HepG2 (cell line): ENCODE results near the gene RBBP8NL. TPM values are rescaled to one million over a fixed set of nuclear protein-coding genes. Genes with fewer than 3 reads are reported as not detected.
A peak's percentile ranks its signal among the peaks of the same experiment; 100 is the strongest.

Source experiments
- CHCHD3 ChIP-seq: sonication (generic); formaldehyde crosslinking; IDR thresholded peaks from 2 replicates; pipeline ENCODE4 v1.8.0; 2022; ENCODE audit warnings: mild to moderate bottlenecking, missing genetic modification reagents, moderate library complexity
- E2F1 ChIP-seq: sonication (generic); formaldehyde crosslinking; IDR thresholded peaks from 2 replicates; pipeline ENCODE4 v1.5.0; 2020; ENCODE audit warnings: missing genetic modification reagents
- FOXK1 ChIP-seq: sonication (generic); formaldehyde crosslinking; IDR thresholded peaks from 2 replicates; pipeline ENCODE4 v1.4.0; 2020; ENCODE audit warnings: low read depth, missing genetic modification reagents, borderline replicate concordance
- HDAC1 ChIP-seq: sonication (generic); formaldehyde crosslinking; IDR thresholded peaks from 2 replicates; pipeline ENCODE4 v1.5.1; 2020; ENCODE audit warnings: mild to moderate bottlenecking, missing genetic modification reagents
- IKZF1 ChIP-seq: fragments of 450-650 bp; IDR thresholded peaks from 2 replicates; pipeline ENCODE4 v1.7.1; 2016
- KDM1A ChIP-seq: IDR thresholded peaks from 2 replicates; pipeline ENCODE4 v1.6.1; 2016; ENCODE audit warnings: missing compliant biosample characterization
- NFE2L1 ChIP-seq: sonication (generic); formaldehyde crosslinking; IDR thresholded peaks from 2 replicates; pipeline ENCODE4 v1.4.0; 2020; ENCODE audit warnings: missing genetic modification reagents, mild to moderate bottlenecking, borderline replicate concordance
- ONECUT2 ChIP-seq: sonication (generic); formaldehyde crosslinking; IDR thresholded peaks from 2 replicates; pipeline ENCODE4 v1.4.0; 2020; ENCODE audit warnings: missing genetic modification reagents
- PITX1 ChIP-seq: sonication (generic); formaldehyde crosslinking; IDR thresholded peaks from 2 replicates; pipeline ENCODE4 v1.5.1; 2020; ENCODE audit warnings: mild to moderate bottlenecking, missing genetic modification reagents
- PRDM10 ChIP-seq: sonication (generic); formaldehyde crosslinking; IDR thresholded peaks from 2 replicates; pipeline ENCODE4 v1.4.0; 2020; ENCODE audit warnings: low read depth, missing genetic modification reagents
- RXRA ChIP-seq: sonication (generic); formaldehyde crosslinking; IDR thresholded peaks from 2 replicates; pipeline ENCODE4 v1.5.1; 2020; ENCODE audit warnings: missing genetic modification reagents
- SRY ChIP-seq: sonication (generic); formaldehyde crosslinking; IDR thresholded peaks from 2 replicates; pipeline ENCODE4 v1.8.0; 2022; ENCODE audit warnings: mild to moderate bottlenecking, missing genetic modification reagents
- ZBTB37 ChIP-seq: sonication (generic); formaldehyde crosslinking; IDR thresholded peaks from 2 replicates; pipeline ENCODE4 v1.4.0; 2020; ENCODE audit warnings: mild to moderate bottlenecking, missing genetic modification reagents
- ZBTB4 ChIP-seq: sonication (generic); formaldehyde crosslinking; IDR thresholded peaks from 2 replicates; pipeline ENCODE4 v1.4.0; 2020; ENCODE audit warnings: missing genetic modification reagents, mild to moderate bottlenecking, borderline replicate concordance
- ZMAT3 ChIP-seq: sonication (generic); formaldehyde crosslinking; conservative IDR thresholded peaks from 2 replicates; pipeline ENCODE4 v1.7.0; 2021; ENCODE audit warnings: missing genetic modification reagents
- ZNF235 ChIP-seq: sonication (generic); formaldehyde crosslinking; IDR thresholded peaks from 2 replicates; pipeline ENCODE4 v1.8.1; 2023; ENCODE audit warnings: mild to moderate bottlenecking, missing genetic modification reagents, borderline replicate concordance
- ZNF3 ChIP-seq: IDR thresholded peaks from 2 replicates; pipeline ENCODE4 v1.7.0; 2017; ENCODE audit warnings: inconsistent platforms
- ZNF333 ChIP-seq: sonication (generic); formaldehyde crosslinking; IDR thresholded peaks from 2 replicates; pipeline ENCODE4 v1.4.0; 2020; ENCODE audit warnings: mild to moderate bottlenecking, missing genetic modification reagents, borderline replicate concordance
- ZNF501 ChIP-seq: sonication (generic); formaldehyde crosslinking; IDR thresholded peaks from 2 replicates; pipeline ENCODE4 v1.5.1; 2020; ENCODE audit warnings: mild to moderate bottlenecking, moderate library complexity, missing genetic modification reagents
- ZNF550 ChIP-seq: sonication (generic); formaldehyde crosslinking; IDR thresholded peaks from 2 replicates; pipeline ENCODE4 v1.4.0; 2020; ENCODE audit warnings: mild to moderate bottlenecking, missing genetic modification reagents, borderline replicate concordance
- ZNF703 ChIP-seq: sonication (generic); formaldehyde crosslinking; IDR thresholded peaks from 2 replicates; pipeline ENCODE4 v1.5.1; 2020; ENCODE audit warnings: missing genetic modification reagents, mild to moderate bottlenecking, moderate library complexity, borderline replicate concordance
- ZNF792 ChIP-seq: IDR thresholded peaks from 2 replicates; pipeline ENCODE4 v1.6.1; 2016
- polyA plus RNA-seq, 8 experiments: library from polyadenylated mRNA; depleted of rRNA in 3 of 8; stranded (reverse) in 7 of 8; unstranded in 1 of 8; fragments of >200 nt; fragmentation: Illumina TruSeq in 4 of 8; extraction: Trizol in 4 of 8; gene quantifications; 2 replicates each; pipeline versions ENCODE4 v1.2.1 to v1.2.3, GENCODE V29; 2011 to 2016; ENCODE audit warnings: low read depth in 4 of 8, missing spikeins in 1 of 8, mixed read lengths in 1 of 8; ENCODE audit not compliant: insufficient read depth in 1 of 8
- total RNA-seq, 5 experiments: library from RNA; depleted of rRNA; stranded (reverse); fragments of >200 nt; fragmentation: Illumina TruSeq; extraction: Trizol; gene quantifications; 2 replicates each; pipeline ENCODE4 v1.2.3, GENCODE V29; 2016; ENCODE audit warnings: low read depth in 1 of 5

RBBP8NL gene
- total and polyA plus RNA-seq, 2 of the 13 experiments (the other 11 are each of a cell fraction or from before 2014, with no cell fraction given), result 0.69 to 0.86 TPM

- TF ChIP-seq ZBTB4 (CRISPR knock-in tag) (no peak), ZNF3 (no peak), RXRA (CRISPR knock-in tag) (no peak), ZNF792 (CRISPR knock-in tag) (no peak), SRY (CRISPR knock-in tag) (no peak), KDM1A (no peak), ZNF501 (CRISPR knock-in tag) (0 out of 2 replicates have a peak, but pooled peaks have one; percentile 9), ZNF235 (CRISPR knock-in tag) (0 out of 2 replicates have a peak, but pooled peaks have one; percentile 41), ONECUT2 (CRISPR knock-in tag) (no peak), CHCHD3 (CRISPR knock-in tag) (0 out of 2 replicates have a peak, but pooled peaks have one; percentile 2), ZMAT3 (CRISPR knock-in tag) (no peak), E2F1 (no peak), ZNF333 (CRISPR knock-in tag) (peak; percentile 23; the same call in 1 of the 2 replicates), ZNF550 (CRISPR knock-in tag) (no peak), PRDM10 (CRISPR knock-in tag) (no peak), PITX1 (0 out of 2 replicates have a peak, but pooled peaks have one; percentile 8), ZNF703 (CRISPR knock-in tag) (no peak), ZBTB37 (CRISPR knock-in tag) (no peak), FOXK1 (no peak), IKZF1 (0 out of 2 replicates have a peak, but pooled peaks have one; percentile 7), NFE2L1 (CRISPR knock-in tag) (no peak), HDAC1 (CRISPR knock-in tag) (no peak)
These were observed 21.3 kb downstream of the RBBP8NL start (continued) for GRCh38 chr20:62405981-62406513.
